HG02623 (cell line): Measurements from ENCODE around the gene NECAB2.

Experiments
- ATAC-seq: cut with Tn5 transposase; IDR thresholded peaks from one replicate; pipeline ENCODE4 v1.9.1; 2021; ENCODE audit warnings: moderate library complexity; ENCODE audit not compliant: unreplicated experiment

The NECAB2 gene

DNA sequence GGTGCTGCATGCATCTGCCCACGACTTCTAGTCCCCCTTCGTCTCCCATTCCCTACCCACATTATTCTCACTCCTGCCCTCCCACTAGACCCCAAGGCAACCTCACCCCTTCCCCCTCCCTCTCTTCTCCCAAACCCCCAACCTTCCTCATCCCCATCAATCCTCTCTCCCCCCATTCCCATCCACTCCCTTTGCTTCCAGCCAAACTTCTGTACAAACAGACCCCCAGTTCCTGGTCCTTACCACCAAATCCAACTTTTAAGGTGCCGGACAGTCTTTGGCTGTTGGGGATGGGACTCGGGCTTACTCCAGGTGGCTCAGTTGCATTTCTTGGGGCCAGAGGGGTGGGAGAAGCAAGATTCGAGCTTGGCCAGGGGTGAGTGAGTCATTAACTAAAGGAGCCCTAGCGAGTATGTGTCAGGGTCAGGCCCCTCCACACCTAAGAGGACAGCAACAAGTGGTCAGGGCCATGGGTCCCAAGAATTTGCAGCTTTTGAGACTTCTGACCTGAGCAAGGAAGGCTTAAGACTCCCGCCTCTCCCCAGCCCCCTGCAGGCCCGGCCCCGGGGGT is 74.3 kb downstream of the NECAB2 start, which contains the start of gene SLC38A8:
Gene SLC38A8 (minus strand): TSS at position 488 of the 571 bp plus-strand sequence. CDS start 638 bp downstream, outside the sequence.
- ATAC-seq = no peak

- no peak for ATAC-seq
Observed at GRCh38 chr16:84042879-84043485, 74.9 kb downstream of the NECAB2 start.

DNA sequence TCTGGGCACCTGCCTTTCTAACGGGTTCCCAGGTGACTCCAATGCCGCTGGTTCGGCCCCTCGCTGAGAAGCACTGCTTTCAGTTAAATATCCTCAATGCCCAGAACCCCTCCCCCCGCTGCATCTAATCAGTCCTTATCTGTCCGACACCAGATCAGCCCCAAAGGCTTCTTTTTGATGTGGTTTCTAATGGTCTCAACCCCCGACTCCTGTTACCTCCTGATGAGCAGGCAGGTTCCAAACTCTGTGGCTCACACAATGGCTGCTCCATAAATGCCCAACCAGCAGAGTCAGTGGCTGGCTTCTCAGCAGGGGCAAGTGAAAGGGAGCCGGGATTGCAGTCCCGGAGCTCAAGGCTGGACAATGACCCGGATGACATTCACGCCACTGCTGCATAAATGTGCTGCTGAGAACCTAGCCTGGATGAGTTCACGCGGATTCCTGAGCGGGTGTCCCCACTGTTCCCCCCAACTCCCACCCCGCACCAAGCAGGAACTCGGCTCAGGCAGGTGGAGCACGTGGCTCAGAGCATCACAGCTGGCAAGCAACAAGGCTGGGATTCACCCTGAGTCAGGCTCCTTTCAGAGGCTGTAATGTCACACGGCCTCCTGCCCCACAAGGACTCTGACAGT is 75.6 kb downstream of the NECAB2 start:
- no peak for ATAC-seq

GRCh38 chr16:84044118-84044488 is 76.1 kb downstream of the NECAB2 start:
- no peak for ATAC-seq

DNA sequence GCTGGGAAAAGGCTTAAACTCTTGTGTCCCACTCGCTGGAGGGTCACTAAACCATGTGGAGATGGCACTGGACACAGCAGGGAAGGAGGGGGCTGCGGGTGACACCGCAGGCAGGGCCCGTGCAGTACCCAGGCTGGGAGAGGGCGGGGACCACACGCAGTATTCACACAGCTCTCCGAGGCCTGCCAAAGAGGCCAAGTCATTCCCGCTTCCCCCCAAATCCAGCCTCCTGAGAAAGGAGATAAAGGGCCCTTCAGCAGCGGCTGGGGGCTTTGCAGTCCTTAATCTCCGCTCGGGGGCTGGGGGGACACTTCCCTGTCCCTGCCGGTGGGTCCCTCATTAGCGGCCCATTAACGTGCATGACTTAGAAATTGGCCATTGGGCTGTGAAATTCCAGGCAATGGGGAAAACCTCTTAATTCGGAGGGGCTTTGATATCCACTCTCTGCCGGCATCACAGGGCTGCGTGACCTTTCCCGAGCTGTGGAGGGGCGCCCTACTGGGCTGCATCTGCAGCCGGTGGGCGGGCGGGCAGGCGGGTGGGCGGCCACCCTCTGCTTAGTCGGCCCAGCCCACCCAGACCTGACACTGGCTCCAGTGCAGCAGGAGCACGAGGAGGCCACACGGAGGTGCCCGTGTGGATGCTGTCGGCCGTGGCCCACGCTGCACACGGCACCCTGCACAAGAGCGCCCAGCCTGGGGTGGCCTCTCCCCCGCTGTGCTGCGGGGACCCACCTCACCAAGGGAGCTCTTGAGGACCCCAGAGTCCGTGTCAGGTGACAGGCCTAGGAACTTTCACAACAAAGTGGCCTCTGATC is 77.2 kb downstream of the NECAB2 start:
- no peak for ATAC-seq

GRCh38 chr16:84045818-84046470 is 77.9 kb downstream of the NECAB2 start:
- ATAC-seq = no peak

DNA sequence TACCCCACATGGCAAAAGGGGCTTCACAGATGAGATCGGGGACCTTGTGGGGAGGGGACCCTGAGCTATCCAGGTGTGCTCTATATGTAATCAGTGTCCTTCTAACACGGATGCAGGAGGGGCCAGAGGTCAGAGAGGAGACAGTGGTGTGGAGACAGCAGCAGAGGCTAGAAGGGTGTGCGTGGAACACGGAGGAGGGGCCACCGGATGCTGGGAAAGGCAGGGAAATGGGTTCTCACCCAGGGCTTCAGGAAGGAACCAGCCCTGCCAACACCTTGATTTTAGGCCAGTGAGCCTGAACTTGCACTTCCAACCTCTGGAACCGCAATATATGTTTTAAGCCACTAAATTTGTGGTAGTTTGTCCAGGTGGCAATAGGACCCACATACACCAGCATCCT is 79.2 kb downstream of the NECAB2 start:
- no peak for ATAC-seq

GRCh38 chr16:84047626-84048025 is 79.6 kb downstream of the NECAB2 start:
- no peak for ATAC-seq

- no peak for ATAC-seq
Observed at GRCh38 chr16:84048270-84048669, 80.2 kb downstream of the NECAB2 start.

DNA sequence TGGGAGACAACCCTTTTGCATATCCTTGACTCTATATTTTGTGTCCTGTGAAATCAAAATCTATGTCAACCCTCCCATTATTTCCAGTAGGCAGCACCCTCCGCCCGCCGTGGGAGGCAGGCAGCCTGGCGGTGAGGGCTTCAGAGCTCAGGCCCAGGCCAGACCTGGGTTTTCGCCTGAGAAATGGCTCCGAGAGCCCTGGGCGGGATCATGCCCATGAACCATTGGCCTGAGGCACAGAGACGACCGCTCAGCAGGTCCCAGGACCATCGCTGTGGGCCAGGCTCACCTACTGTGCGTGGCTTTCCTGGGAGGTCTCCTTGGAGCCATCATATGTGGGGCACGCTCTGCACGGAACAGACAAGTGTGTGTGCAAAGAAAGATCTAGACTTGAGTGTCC is 80.8 kb downstream of the NECAB2 start:
- ATAC-seq = no peak

DNA sequence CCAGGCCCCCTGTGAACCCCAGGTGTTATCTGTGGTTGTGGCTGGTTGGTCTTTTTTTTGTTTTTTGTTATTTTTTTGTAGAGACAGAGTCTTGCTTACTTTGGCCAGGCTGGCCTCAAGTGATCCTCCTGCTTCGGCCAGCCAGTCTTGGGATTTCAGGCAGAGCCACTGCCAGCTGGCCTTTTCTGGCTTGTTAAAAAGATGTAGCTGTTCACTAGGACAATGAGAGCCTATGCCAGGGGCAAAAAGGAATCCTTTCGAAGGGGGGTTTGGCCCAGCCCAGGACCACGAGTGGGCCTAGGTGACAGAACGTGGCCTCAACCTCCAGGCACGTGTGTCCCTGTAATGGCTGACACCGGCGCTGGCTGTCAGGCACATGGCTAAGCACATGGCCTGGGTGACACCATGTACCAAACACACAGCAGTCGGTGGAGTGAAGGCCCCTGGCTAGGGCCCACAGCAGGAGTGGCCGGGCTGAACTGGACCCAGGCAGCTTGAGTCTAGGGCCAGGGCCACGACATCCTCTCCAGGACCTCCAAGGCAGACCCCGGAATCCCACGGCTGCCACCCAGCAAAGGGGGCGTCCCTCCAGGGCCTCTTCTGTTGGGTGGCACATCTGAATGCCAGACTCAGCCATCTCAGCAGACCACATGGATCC is 81.5 kb downstream of the NECAB2 start:
- no peak for ATAC-seq

DNA sequence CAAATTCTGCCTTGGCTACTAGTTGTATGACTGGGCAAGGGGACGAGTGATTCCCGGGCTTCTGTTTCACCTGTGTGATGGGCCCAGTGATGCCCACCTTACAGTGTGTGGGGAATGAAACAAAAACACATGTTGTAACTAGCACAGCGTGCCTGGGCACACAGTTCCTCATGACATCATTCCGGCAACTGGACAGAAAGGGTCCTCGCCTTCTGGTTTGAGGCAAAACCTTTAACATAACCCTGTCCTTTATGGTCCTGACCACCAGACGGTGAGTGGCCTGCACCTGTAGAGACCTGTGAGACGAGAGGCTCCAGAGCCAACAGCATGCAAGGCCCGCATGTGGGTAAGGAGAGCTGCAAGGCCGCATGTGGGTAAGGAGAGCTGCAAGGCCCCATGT is 82.3 kb downstream of the NECAB2 start:
- ATAC-seq = no peak

GRCh38 chr16:84052071-84052622 is 84.1 kb downstream of the NECAB2 start:
- ATAC-seq = no peak
